Astrocyte of the spinal cord (primary cell): ENCODE data around the gene COX7A2L.

ENCODE experiments used
- DNase-seq: peaks from one replicate; pipeline ENCODE4 v3.0.0; 2011; ENCODE audit warnings: low read depth, low spot score
- H3K4me3 ChIP-seq: 2 replicates; pipeline ENCODE4 v1.5.1; 2011; ENCODE audit warnings: low read depth, mild to moderate bottlenecking, low read length, moderate library complexity
- in situ Hi-C: cut with HindIII; loops from 2 replicates; pipeline ENCODE4 v1.10.0; 2017; ENCODE audit warnings: low sequenced_read_pairs
- TF ChIP-seq, protein P1 (sequence below): IDR thresholded peaks from 2 replicates; pipeline ENCODE4 v1.5.1; 2012; ENCODE audit warnings: low read depth, mild to moderate bottlenecking, low read length, inconsistent platforms

The COX7A2L gene

DNA sequence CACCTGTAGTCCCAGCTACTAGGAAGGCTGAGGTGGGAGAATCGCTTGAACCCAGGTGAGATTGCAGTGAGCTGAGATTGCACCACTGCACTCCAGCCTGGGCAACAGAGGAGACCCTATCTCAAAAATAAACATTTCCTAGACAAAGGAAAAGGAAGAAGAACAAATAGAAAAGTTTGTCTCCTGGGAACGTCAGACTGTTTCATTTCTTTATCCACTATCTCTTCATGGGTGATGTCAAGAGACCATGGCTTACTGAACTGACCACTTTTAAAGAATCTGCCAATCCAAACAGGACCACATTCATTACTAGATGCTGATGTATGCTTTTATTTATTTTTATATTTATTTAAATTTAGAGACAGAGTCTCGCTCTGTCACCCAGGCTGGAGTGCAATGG lies 26.8 kb downstream of the COX7A2L start:
- H3K4me3 ChIP-seq, result no peak overlapping the region
- in situ Hi-C loops, result no loop called here
- DNase-seq, result no peak
- TF ChIP-seq, protein P1, sequence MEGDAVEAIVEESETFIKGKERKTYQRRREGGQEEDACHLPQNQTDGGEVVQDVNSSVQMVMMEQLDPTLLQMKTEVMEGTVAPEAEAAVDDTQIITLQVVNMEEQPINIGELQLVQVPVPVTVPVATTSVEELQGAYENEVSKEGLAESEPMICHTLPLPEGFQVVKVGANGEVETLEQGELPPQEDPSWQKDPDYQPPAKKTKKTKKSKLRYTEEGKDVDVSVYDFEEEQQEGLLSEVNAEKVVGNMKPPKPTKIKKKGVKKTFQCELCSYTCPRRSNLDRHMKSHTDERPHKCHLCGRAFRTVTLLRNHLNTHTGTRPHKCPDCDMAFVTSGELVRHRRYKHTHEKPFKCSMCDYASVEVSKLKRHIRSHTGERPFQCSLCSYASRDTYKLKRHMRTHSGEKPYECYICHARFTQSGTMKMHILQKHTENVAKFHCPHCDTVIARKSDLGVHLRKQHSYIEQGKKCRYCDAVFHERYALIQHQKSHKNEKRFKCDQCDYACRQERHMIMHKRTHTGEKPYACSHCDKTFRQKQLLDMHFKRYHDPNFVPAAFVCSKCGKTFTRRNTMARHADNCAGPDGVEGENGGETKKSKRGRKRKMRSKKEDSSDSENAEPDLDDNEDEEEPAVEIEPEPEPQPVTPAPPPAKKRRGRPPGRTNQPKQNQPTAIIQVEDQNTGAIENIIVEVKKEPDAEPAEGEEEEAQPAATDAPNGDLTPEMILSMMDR, result no peak

DNA sequence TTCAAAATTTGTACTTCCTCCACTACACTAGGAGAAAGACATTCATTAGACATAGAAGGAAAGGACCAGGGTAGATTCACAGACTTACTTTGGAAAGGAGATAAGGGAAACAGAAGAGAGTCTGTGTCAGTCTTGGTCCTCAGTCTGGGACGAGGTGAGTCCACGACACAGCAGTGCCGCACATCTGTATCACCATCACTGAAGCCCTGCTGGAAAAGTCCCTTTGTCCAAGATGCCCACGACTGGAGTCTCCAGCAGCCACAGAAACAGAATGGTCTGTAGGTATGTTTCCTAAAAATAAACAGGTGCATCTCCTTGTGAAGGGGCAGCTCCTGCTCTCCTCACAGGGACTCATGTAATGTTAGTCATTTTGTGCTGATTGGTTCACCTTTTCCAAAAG lies 27.4 kb downstream of the COX7A2L start:
- no peak for DNase-seq
- in situ Hi-C loops, result no loop called here
- TF ChIP-seq, protein P1, result no peak
- no peak overlapping the region for H3K4me3 ChIP-seq

DNA sequence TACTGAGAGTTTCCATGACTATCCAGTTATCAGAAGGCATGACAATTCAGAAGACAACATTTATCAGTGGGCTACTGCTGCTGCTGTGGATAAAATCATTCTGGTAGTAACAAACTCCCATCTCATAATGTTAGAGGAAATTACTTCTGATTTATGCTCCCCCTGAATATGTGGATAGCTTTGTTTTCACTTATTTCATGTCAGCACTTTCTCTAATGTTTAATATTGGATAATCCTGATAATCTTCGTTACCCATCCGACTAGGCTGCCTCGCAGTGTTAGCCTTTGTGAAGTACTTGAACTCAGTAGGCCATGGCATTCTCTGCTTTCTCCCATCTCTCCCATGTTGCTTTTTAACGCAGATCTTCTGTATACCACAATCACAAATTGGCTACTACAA lies 28.4 kb downstream of the COX7A2L start:
- TF ChIP-seq, protein P1, result no peak
- in situ Hi-C loops, result no loop called here
- no peak for DNase-seq
- no peak overlapping the region for H3K4me3 ChIP-seq

DNA sequence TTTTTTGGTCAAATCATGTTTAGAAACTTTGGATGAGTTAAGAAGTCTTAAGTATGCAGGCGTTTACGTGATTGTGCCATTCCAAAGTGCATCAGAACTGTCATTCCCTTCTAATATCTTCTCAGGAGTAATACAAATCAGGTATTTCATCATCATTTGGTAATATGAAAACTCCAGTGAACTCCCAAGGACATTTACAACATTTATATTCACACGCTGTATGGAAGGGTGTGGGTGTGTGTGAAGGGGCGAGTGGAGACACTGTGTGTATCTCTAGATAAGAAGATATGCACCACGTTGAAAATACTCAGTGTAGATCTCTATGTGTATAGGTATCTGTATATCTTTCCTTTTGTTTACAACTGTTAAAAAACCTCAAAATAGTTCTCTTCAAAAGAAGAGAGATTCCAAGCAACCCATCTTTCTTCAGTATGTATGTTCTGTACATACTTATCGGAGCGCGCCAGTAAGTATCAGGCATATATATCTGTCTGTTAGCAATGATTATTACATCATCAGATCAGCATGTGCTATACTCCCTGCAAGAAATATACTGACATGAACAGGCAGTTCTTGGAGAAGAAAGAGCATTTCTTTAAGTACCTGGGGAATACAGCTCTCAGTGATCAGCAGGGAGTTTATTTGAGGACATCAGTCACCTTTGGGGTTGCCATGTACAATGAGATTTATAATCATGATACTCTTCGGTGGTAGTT lies 29.3 kb downstream of the COX7A2L start:
- no peak overlapping the region for H3K4me3 ChIP-seq
- in situ Hi-C loops, result no loop called here
- DNase-seq, result no peak
- TF ChIP-seq, protein P1, result no peak

DNA sequence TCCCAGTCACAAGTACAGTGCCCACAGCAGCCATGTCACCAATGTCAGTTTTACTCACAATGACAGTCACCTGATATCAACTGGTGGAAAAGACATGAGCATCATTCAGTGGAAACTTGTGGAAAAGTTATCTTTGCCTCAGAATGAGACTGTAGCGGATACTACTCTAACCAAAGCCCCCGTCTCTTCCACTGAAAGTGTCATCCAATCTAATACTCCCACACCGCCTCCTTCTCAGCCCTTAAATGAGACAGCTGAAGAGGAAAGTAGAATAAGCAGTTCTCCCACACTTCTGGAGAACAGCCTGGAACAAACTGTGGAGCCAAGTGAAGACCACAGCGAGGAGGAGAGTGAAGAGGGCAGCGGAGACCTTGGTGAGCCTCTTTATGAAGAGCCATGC lies 31.3 kb downstream of the COX7A2L start:
- TF ChIP-seq, protein P1, result no peak
- no peak overlapping the region for H3K4me3 ChIP-seq
- in situ Hi-C loops, result no loop called here
- no peak for DNase-seq

DNA sequence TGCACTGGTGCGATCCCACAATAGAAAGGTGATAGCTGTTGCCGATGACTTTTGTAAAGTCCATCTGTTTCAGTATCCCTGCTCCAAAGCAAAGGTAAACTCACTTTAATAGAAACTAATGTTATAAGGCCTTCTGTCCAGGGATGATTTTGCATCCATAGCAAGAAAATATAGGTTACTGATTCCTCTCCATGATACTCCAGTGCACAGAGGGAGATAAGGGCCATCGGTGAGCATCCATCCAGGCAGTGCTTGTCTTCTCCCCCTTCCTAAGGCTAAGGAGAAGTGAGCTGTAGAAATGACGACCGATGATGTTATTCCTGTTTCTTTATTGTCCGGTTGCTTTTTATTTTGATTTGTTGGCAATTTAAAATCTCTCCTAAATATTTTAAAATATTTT lies 32.1 kb downstream of the COX7A2L start:
- H3K4me3 ChIP-seq, result no peak overlapping the region
- DNase-seq, result no peak
- in situ Hi-C loops, result no loop called here
- TF ChIP-seq, protein P1, result no peak
